K562 (cell line): Measurements from ENCODE around the gene ARMC9. TPM values are rescaled to one million over a fixed set of nuclear protein-coding genes. Genes with fewer than 3 reads are reported as not detected.

Experiments used
- ARID1B ChIP-seq: fragments of 450-650 bp; IDR thresholded peaks from 2 replicates; pipeline ENCODE4 v1.6.1; 2016; ENCODE audit warnings: antibody characterized with exemption, mild to moderate bottlenecking, inconsistent platforms
- ARID3A ChIP-seq: IDR thresholded peaks from 2 replicates; pipeline ENCODE4 v1.6.1; 2012; ENCODE audit warnings: low read depth, low read length, improper control_type of control experiment, borderline replicate concordance
- BRF1 ChIP-seq: IDR thresholded peaks from 3 replicates; pipeline ENCODE4 v1.6.1; 2011; ENCODE audit warnings: borderline replicate concordance, mild to moderate bottlenecking; ENCODE audit not compliant: insufficient read length; ENCODE audit errors: extremely low read depth
- CBFA2T2 ChIP-seq: fragments of 450-650 bp; conservative IDR thresholded peaks from 2 replicates; pipeline ENCODE4 v1.6.1; 2017; ENCODE audit warnings: mild to moderate bottlenecking
- CBFA2T3 ChIP-seq: fragments of 450-650 bp; IDR thresholded peaks from 2 replicates; pipeline ENCODE4 v1.6.1; 2017
- CBX3 ChIP-seq, 2 experiments: IDR thresholded peaks; 1 replicate in 1 of 2; 2 replicates in 1 of 2; pipeline ENCODE4 v1.6.1; 2012; ENCODE audit warnings: inconsistent platforms in 2 of 2, low read length in 2 of 2, borderline replicate concordance in 1 of 2, control low read depth in 1 of 2
- CBX8 ChIP-seq: fragments of 200-600 bp; sonication (generic); IDR thresholded peaks from 2 replicates; pipeline ENCODE4 v1.6.1; 2012; ENCODE audit warnings: borderline replicate concordance, mixed run types, low read depth, mild to moderate bottlenecking, moderate library complexity, mixed read lengths, low read length, control low read depth, inconsistent platforms; ENCODE audit not compliant: poor library complexity, severe bottlenecking; ENCODE audit errors: extremely low read depth
- CXXC5 ChIP-seq: fragments of 250-450 bp; sonication (Bioruptor Pico); IDR thresholded peaks from 2 replicates; pipeline ENCODE4 v1.8.0; 2022; ENCODE audit warnings: inconsistent platforms, mild to moderate bottlenecking, moderate library complexity
- EGR1 ChIP-seq: fragments of 450-650 bp; conservative IDR thresholded peaks from 2 replicates; pipeline ENCODE4 v1.6.1; 2017; ENCODE audit warnings: mild to moderate bottlenecking
- ELF2 ChIP-seq: fragments of 250-450 bp; sonication (Bioruptor Pico); IDR thresholded peaks from 2 replicates; pipeline ENCODE4 v1.5.0; 2021; ENCODE audit warnings: mild to moderate bottlenecking
- EP300 ChIP-seq: IDR thresholded peaks from 2 replicates; pipeline ENCODE4 v1.6.1; 2012; ENCODE audit warnings: low read length, improper control_type of control experiment
- FIP1L1 ChIP-seq: fragments of 200-400 bp; formaldehyde crosslinking; IDR thresholded peaks from 2 replicates; pipeline ENCODE4 v1.6.1; 2018; ENCODE audit warnings: mild to moderate bottlenecking, low read depth, low read length; ENCODE audit not compliant: poor library complexity, severe bottlenecking
- GMEB1 ChIP-seq: fragments of 250-450 bp; sonication (Bioruptor Pico); IDR thresholded peaks from 2 replicates; pipeline ENCODE4 v1.4.0; 2020; ENCODE audit warnings: mild to moderate bottlenecking
- GTF2A2 ChIP-seq: IDR thresholded peaks from 2 replicates; pipeline ENCODE4 v1.6.1; 2016; ENCODE audit warnings: mild to moderate bottlenecking, missing genetic modification characterization, missing compliant biosample characterization
- LEF1 ChIP-seq: fragments of 450-650 bp; IDR thresholded peaks from 2 replicates; pipeline ENCODE4 v1.6.1; 2016; ENCODE audit warnings: mild to moderate bottlenecking
- MTF1 ChIP-seq: fragments of 250-450 bp; sonication (Bioruptor Pico); IDR thresholded peaks from 2 replicates; pipeline ENCODE4 v1.9.0; 2021; ENCODE audit warnings: moderate library complexity, mild to moderate bottlenecking, inconsistent platforms, borderline replicate concordance
- RBBP5 ChIP-seq: fragments of 200-600 bp; sonication (generic); IDR thresholded peaks from 2 replicates; pipeline ENCODE4 v1.6.1; 2012; ENCODE audit warnings: borderline replicate concordance, mild to moderate bottlenecking, low read length, control low read depth, inconsistent platforms; ENCODE audit not compliant: insufficient read depth, poor library complexity, severe bottlenecking
- RFX1 ChIP-seq: fragments of 450-650 bp; IDR thresholded peaks from 2 replicates; pipeline ENCODE4 v1.6.1; 2016; ENCODE audit warnings: mild to moderate bottlenecking, moderate library complexity
- SLC30A9 ChIP-seq: fragments of 250-450 bp; sonication (Bioruptor Pico); IDR thresholded peaks from 2 replicates; pipeline ENCODE4 v1.8.0; 2022; ENCODE audit warnings: mild to moderate bottlenecking, moderate library complexity
- TAL1 ChIP-seq: fragments of 450-650 bp; IDR thresholded peaks from 2 replicates; pipeline ENCODE4 v1.6.1; 2016; ENCODE audit warnings: mild to moderate bottlenecking
- TCF15 ChIP-seq: fragments of 250-450 bp; sonication (Bioruptor Pico); IDR thresholded peaks from 2 replicates; pipeline ENCODE4 v1.8.0; 2022; ENCODE audit warnings: moderate library complexity, mild to moderate bottlenecking, inconsistent platforms
- TEAD4 ChIP-seq, 2 experiments: sonication (generic) in 1 of 2; formaldehyde crosslinking in 1 of 2; IDR thresholded peaks; 2 replicates each; pipeline versions ENCODE4 v1.6.1 to v1.8.0; 2012 to 2022; ENCODE audit warnings: borderline replicate concordance in 1 of 2, inconsistent platforms in 1 of 2, low read length in 1 of 2, mild to moderate bottlenecking in 1 of 2, missing genetic modification reagents in 1 of 2
- ZNF121 ChIP-seq: sonication (generic); formaldehyde crosslinking; conservative IDR thresholded peaks from 2 replicates; pipeline ENCODE4 v1.8.0; 2022; ENCODE audit warnings: missing genetic modification reagents
- ZNF212 ChIP-seq: fragments of 450-650 bp; formaldehyde crosslinking; IDR thresholded peaks from 2 replicates; pipeline ENCODE4 v1.4.0; 2020; ENCODE audit warnings: mild to moderate bottlenecking
- ZNF23 ChIP-seq: fragments of 250-450 bp; sonication (Bioruptor Pico); IDR thresholded peaks from 2 replicates; pipeline ENCODE4 v1.4.0; 2020; ENCODE audit warnings: mild to moderate bottlenecking
- ZNF584 ChIP-seq: fragments of 200-800 bp; sonication (Bioruptor generic); IDR thresholded peaks from 2 replicates; pipeline ENCODE4 v1.6.1; 2016; ENCODE audit warnings: low read depth, mild to moderate bottlenecking, missing genetic modification characterization, missing compliant biosample characterization
- ZNF75A ChIP-seq: fragments of 450-650 bp; formaldehyde crosslinking; IDR thresholded peaks from 2 replicates; pipeline ENCODE4 v1.4.0; 2020; ENCODE audit warnings: mild to moderate bottlenecking
- ZNF830 ChIP-seq: fragments of 250-450 bp; sonication (Bioruptor Pico); IDR thresholded peaks from 2 replicates; pipeline ENCODE4 v1.5.0; 2021; ENCODE audit warnings: mild to moderate bottlenecking
- polyA plus RNA-seq, 8 experiments: library from polyadenylated mRNA; depleted of rRNA in 4 of 8; stranded (reverse) in 5 of 8; unstranded in 3 of 8; fragments of >200 nt; fragmentation: Nextera tagmentation in 2 of 8; fragmentation: Illumina TruSeq in 1 of 8; extraction: Ambion mirVana in 2 of 8; extraction: Trizol in 1 of 8; gene quantifications; 2 replicates each; pipeline versions ENCODE4 v1.2.1 to v1.2.3, GENCODE V29; 2011 to 2014; ENCODE audit warnings: inconsistent platforms in 1 of 8, missing spikeins in 1 of 8
- total RNA-seq, 7 experiments: library from RNA; depleted of rRNA in 6 of 7; stranded (reverse); fragments of >200 nt in 6 of 7; fragmentation: Illumina TruSeq in 2 of 7; extraction: Trizol in 2 of 7; gene quantifications; 2 replicates each; pipeline versions ENCODE4 v1.2.1 to v1.2.3, GENCODE V29; 2011 to 2021; ENCODE audit warnings: low replicate concordance in 1 of 7

ARMC9 gene
- total and polyA plus RNA-seq, 9 of the 15 experiments (the other 6 are each of a cell fraction or from before 2014, with no cell fraction given), result 0.36 to 2.3 (median 1.1) TPM

- TF ChIP-seq CBX8 (no peak), MTF1 (CRISPR knock-in tag) (no peak), ZNF584 (CRISPR knock-in tag) (no peak), ARID1B (peak; percentile 63), CXXC5 (CRISPR knock-in tag) (no peak), ZNF830 (CRISPR knock-in tag) (no peak), LEF1 (peak; percentile 83; the same call in 1 of the 2 replicates), SLC30A9 (CRISPR knock-in tag) (no peak), RBBP5 (no peak), CBFA2T3 (peak; percentile 51), FIP1L1 (no peak), ZNF23 (no peak), TEAD4 (IDR thresholded peaks at IDR 0.05; ENCODE audit: low read length) (0 out of 2 replicates have a peak, but pooled peaks have one; percentile 24), TEAD4 (CRISPR knock-in tag; IDR thresholded peaks at IDR 0.05; ENCODE audit: borderline replicate concordance) (no peak), ELF2 (CRISPR knock-in tag) (no peak), EGR1 (peak; percentile 53), BRF1 (no peak), TAL1 (peak; percentile 39; the same call in 1 of the 2 replicates), EP300 (no peak), GTF2A2 (tag) (no peak), GMEB1 (CRISPR knock-in tag) (no peak), ZNF212 (CRISPR knock-in tag) (no peak), ZNF75A (CRISPR knock-in tag) (no peak), TCF15 (CRISPR knock-in tag) (no peak), ZNF121 (no peak), CBFA2T2 (0 out of 2 replicates have a peak, but pooled peaks have one; percentile 3), RFX1 (no peak), ARID3A (no peak), CBX3 (IDR thresholded peaks at IDR 0.05; ENCODE audit: borderline replicate concordance in 1 of 2, low read length in 2 of 2) (peak in 1 of 2 experiments; percentile 26; a peak in 1 of 3 replicates)
These were observed 40.3 kb downstream of the ARMC9 start (continued) for GRCh38 chr2:231238689-231239088.
